GM06990 (cell line): ENCODE data around the gene CCS.
A peak's percentile ranks its signal among the peaks of the same experiment; 100 is the strongest.

Source experiments
- DNase-seq: peaks from one replicate; pipeline ENCODE4 v3.0.0-alpha.2; 2011; ENCODE audit not compliant: insufficient read length; ENCODE audit errors: extremely low read depth
- H3K27me3 ChIP-seq: replicated peaks from 2 replicates; pipeline ENCODE4 v1.6.0; 2011; ENCODE audit warnings: low read length; ENCODE audit not compliant: control insufficient read depth, insufficient read depth
- H3K36me3 ChIP-seq: 2 replicates; pipeline ENCODE4 v1.5.1; 2011; ENCODE audit warnings: low read length; ENCODE audit not compliant: control insufficient read depth, insufficient read depth
- H3K4me3 ChIP-seq: replicated peaks from 2 replicates; pipeline ENCODE4 v1.5.1; 2011; ENCODE audit warnings: low read depth, mild to moderate bottlenecking, control low read depth, low read length
- CTCF ChIP-seq: IDR thresholded peaks from 2 replicates; pipeline ENCODE4 v1.5.1; 2011; ENCODE audit warnings: low read length, control low read depth, mild to moderate bottlenecking, inconsistent platforms; ENCODE audit not compliant: insufficient read depth, poor library complexity, severe bottlenecking

CCS gene

GRCh38 chr11:66591175-66591574, 1.8 kb upstream of the CCS start:
- no peak for TF ChIP-seq CTCF
- H3K27me3 ChIP-seq, result no peaks in the 10 kb centered on the region
- no peaks in the 10 kb centered on the region for H3K36me3 ChIP-seq
- no peak for DNase-seq
- no peak overlapping the region for H3K4me3 ChIP-seq

- no peaks in the 10 kb centered on the region for H3K27me3 ChIP-seq
- no peaks in the 10 kb centered on the region for H3K36me3 ChIP-seq
- no peak for DNase-seq
- no peak for TF ChIP-seq CTCF
- peak overlapping the region; percentile 69 for H3K4me3 ChIP-seq
Measured at GRCh38 chr11:66593303-66593635, 284 bp downstream of the CCS start.

- Histone ChIP-seq H3K27me3 (no peaks in the 10 kb centered on the region), H3K4me3 (peak overlapping the region; percentile 69), H3K36me3 (no peaks in the 10 kb centered on the region)
- TF ChIP-seq CTCF, result no peak
- no peak for DNase-seq
Measured at GRCh38 chr11:66593650-66594049, 665 bp downstream of the CCS start.

- H3K36me3 ChIP-seq, result peaks cover 6% of the 10 kb centered on the region
- H3K4me3 ChIP-seq, result no peak overlapping the region
- DNase-seq, result no peak
- H3K27me3 ChIP-seq, result no peaks in the 10 kb centered on the region
- no peak for TF ChIP-seq CTCF
Measured at GRCh38 chr11:66595245-66595904, 2.4 kb downstream of the CCS start.

DNA sequence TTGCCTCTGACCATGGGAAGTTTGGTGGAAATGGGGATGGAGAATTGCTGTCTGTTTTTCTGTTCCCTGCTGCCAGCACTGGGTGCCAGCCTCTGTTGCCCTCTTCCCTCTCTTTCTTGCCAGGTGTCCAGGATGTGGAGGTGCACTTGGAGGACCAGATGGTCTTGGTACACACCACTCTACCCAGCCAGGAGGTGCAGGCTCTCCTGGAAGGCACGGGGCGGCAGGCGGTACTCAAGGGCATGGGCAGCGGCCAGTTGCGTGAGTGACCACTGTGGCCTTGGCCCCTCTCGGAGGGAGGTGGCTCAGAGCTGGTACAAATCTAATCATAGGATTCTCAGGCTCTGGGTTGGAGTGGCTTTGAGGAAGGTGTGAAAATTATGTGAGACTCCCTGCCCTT, 6.0 kb downstream of the CCS start:
- no peak overlapping the region for H3K4me3 ChIP-seq
- TF ChIP-seq CTCF, result no peak
- H3K36me3 ChIP-seq, result peaks cover 15% of the 10 kb centered on the region
- no peak for DNase-seq
- H3K27me3 ChIP-seq, result no peaks in the 10 kb centered on the region

DNA sequence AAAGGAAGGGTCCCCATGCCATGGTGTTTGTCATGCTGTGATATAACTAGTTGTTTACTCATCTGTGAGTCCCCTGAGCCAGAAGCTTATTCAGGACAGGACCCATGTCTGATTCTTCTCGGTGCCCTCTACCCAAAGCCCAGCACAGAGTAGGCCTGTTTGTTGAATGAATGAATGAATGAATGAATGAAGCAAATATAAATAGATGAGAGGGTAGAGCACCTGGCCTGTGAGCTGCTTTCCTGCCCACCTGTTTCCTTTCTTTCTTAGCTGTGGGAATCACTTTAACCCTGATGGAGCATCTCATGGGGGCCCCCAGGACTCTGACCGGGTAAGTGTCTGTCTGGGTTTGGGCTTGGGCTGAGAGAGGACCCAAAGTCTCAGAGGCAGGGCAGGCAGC, 7.2 kb downstream of the CCS start:
- peaks cover 19% of the 10 kb centered on the region for H3K36me3 ChIP-seq
- no peak for DNase-seq
- no peak for TF ChIP-seq CTCF
- H3K4me3 ChIP-seq, result no peak overlapping the region
- no peaks in the 10 kb centered on the region for H3K27me3 ChIP-seq
